Stimulated activated CD8-positive, alpha-beta memory T cell treated with anti-CD3 and anti-CD28 coated beads, Interleukin-4, amount 100 ng/mL, for 24 hours (primary cell): Measurements from ENCODE around the gene HMSD.

Experiments
- DNase-seq: peaks from one replicate; pipeline ENCODE4 v3.0.0-alpha.2; 2020; ENCODE audit warnings: low read depth

HMSD gene

DNA sequence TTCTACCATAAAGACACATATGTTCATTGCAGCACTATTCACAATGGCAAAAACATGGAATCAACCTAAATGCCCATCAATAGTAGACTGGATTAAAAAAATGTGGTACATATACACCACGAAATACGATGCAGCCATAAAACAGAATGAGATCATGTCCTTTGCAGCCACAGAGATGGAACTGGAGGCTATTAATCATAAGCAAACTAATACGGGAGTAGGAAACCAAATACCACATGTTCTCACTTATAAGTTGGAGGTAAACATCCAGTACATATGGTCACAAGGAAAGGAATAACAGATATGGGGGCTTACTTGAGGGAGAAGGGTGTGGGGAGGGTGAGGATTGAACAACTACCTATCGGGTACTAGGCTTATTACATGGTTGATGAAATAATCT is 7.7 kb downstream of the HMSD start:
- no peak for DNase-seq

DNA sequence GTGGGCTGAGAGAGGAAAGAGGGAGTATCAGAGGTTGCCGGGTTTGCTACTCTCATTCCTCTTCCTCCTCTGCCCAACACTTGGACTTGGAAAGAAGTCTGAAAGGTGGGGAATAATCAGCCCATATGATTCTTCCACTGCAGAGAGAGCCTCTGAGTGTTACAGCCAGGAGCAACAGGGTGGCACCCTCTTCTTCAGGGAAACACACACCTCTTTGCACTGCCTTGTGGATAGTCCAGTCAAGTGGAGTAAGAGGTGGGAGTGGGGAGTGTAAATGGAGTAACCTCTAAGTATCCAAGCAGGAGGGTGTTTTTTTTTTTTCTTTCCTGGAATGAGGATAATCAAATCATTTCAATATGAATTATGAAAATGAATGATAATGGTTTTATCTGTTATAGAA is 11.8 kb downstream of the HMSD start:
- DNase-seq, result no peak

DNA sequence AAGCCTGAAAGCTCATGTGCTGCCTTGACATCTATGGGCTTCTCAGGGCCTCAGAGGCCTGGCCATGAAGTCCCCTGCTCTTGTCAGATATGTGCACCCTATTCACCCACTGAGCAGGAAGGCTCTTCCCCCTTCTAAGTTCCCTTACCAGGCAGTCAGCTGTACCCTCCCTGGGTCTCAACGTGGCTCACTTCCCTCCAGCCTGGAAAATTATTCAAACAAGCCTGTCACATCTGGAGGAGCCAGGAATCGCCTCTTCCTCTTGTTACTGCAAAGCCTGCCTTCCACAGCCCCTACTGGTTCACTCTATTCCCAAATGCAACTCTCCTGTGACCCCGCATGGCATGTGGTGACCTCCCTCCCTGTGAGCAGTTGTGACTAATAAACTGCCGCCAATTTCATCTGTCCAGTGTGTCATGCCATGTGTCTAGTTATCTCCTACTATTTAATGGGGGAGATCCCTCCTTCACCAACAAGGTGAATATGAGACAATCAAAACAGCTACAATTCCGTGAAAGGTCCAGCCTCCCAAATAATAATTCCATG is 12.4 kb downstream of the HMSD start:
- DNase-seq, result no peak

- DNase-seq, result no peak
Measured at GRCh38 chr18:63962137-63962536, 13.0 kb downstream of the HMSD start.

DNA sequence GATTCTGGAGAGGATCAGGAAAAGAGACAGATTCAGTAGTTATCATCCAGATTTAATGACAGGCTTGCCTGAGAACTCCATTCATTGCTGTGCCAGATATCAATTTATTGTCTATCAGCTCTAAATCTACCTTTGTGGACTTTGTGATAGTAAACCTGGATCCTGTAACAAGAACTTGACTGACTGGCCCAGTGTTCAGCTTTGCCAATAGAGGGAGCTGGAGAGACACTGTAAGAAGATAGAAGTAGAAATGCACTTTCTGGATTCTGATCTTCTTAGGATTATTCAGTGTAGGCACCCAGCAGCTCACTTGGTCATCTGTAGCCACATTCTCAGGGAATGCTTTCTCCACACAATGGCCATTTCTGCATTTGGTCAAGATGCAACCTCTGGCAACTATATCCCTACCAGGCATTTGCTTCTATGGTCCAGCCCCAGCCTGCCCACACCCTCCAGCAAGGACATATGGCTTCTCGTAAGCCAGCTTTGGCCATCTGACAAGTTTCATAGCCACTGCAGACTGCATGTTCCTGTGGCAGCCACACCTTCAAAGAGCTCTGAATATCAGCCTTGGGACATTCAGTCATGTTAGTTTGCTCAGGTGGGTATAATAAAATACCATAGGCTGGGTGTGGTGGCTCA is 14.6 kb downstream of the HMSD start:
- no peak for DNase-seq

DNA sequence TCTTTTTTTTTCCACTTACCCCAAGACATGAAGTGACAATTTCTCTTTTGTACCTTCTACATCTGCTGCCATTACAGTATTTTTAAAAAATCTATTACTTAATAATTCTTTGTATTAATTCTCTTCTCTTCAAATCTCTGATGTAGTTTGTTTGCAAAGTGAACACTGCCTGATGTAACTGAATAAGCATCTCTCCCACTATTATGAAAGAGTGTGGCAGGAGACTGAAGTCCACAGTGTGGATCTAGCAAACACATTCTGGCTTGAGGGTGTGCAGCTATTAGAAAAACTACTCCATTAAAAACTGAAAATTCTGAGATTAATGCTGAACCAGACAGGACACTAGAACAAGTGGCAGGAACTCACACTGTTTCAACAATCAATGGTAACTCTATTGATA is 15.8 kb downstream of the HMSD start:
- DNase-seq, result no peak

GRCh38 chr18:63965716-63966330 is 16.7 kb downstream of the HMSD start:
- no peak for DNase-seq

DNA sequence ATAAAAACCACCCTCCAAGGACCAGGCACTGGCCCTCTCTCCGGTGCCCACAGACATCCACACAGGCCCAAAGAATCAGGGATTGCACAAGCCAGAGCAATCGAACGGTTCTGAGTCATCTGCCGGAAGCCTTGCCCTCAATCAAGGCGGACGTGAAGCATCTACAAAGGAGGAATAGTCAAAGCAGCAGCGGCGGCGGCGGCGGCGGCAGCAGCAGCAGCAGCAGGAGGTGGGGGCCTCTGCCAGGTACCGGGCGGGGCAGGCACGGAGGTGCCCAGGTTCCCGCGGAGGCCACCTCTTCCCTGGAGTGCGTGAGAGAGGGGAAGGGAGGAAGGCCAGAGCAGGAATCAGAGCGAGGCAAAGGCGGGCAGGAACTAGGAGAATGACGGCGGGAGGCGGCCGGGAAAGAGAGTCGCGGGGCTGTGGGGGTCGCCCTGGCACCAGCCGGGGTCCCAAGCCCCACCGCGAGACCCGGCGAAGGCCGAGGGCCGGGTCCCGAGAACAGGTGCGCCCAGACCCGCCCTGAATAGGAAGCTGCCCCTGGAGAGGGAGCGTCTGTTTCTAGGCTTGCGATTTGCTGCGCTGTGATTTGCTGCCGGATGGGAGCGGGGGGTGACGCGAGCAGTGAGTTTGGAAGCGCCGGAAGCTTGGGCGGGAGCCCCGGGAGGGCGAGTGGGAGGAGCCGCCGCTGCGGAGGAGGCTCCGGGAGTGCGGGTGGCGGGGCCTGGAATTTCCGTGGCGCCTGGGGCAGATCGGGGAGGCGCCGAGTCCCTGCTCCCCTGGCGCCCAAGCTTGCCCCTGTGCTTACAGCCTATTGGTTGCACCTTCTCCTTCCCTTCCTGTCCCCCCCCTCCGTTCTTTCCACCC is 21.1 kb downstream of the HMSD start, which contains the start of gene SERPINB8:
TSS of gene SERPINB8 (plus strand) at position 140 of the 867 bp plus-strand sequence. CDS start 8,228 bp downstream, outside the sequence.
- DNase-seq, result peak; percentile 58

GRCh38 chr18:63970809-63971205 is 21.7 kb downstream of the HMSD start:
- DNase-seq, result no peak

DNA sequence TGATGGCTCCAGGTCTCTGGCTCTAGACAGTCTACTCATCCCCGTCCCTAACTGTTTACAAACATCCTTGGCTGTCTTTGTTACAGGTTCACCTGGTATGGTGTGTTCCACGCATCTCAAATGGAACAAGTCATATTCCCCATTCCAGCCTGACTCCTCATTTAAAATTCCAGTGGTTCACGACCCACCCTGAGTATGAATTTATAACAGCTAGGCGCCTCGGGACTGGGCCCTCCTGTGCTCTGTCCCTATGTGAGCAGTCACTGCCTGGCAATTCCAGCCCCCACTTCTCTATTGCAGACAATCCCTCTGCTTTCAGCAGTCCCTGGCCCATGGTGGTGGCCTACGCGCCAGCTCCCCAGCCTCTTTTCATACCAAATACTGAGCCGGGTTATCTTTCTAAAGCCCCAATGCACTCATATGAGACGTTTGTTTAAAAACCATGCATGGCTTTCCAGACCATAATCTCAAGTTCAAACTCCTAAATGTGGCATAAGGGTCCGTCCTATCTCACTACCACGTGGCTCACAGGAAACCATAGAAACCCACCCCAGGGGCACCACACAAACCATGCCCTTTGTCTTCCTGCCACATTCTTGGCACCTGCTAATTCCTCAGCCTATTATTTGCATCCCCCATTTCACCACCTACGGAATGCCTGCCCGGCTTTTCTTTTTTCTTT is 22.4 kb downstream of the HMSD start:
- DNase-seq, result no peak

GRCh38 chr18:63972002-63972376 is 22.9 kb downstream of the HMSD start:
- no peak for DNase-seq

DNA sequence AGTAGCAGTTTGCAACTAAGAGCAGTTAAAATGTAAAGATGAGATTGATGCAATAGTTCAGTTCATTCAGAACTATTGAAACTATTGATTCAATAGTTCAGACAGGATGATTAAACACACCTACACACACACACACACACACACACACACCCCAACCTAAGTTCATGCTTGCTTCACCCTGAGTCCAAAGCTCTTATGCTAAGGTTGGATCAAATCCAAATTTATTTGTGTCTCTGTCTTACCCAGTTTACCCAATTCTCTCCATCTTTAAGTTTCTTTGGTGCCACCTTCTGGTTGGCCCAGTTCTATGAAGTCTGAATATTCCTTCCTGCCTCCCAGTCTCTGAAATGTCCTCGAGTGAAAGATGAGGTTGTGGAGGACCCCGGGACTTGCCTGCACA is 25.9 kb downstream of the HMSD start:
- DNase-seq, result no peak

DNA sequence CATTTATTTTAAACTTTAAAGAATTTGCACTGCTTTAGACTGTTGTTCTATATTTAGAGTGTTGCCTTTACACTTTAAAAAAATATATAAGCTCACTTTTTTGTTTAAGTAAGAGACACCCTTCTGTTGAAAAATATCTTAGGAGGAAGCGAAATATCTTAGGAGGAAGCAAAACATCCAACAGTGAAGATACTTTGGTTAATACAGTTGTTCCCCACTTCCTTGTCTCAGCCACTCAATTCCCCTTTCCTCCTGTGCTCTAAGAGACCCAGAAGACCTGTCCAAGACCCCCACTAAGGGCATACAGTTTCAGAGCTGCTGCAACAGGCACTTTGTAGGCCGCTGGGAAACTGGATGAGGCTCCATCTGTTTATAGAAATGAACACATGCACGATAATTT is 26.5 kb downstream of the HMSD start:
- DNase-seq, result no peak

GRCh38 chr18:63977040-63977439 is 27.9 kb downstream of the HMSD start:
- DNase-seq, result no peak

DNA sequence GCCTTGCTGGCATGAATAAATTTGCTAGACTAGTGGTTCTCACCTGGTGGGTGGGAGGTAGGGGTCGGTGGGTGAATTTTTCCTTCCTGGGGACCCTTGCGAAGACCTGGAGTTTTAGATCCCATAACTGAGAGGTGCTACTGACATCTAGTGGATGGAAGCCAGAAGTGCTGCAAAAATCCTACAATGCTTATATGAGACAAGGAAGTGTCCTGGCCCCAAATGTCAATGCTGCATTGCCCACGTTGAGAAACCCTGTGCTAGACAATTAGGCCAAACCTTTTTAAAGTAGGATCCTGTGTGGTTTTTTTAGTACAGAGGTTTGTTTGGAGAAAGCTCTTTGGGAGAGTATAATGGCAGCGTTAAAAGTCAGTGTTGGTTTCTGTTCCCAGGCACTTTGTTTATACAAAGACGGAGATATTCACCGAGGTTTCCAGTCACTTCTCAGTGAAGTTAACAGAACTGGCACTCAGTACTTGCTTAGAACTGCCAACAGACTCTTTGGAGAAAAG is 30.4 kb downstream of the HMSD start:
- DNase-seq, result no peak

- no peak for DNase-seq
Measured at GRCh38 chr18:63980027-63980426, 30.9 kb downstream of the HMSD start.

DNA sequence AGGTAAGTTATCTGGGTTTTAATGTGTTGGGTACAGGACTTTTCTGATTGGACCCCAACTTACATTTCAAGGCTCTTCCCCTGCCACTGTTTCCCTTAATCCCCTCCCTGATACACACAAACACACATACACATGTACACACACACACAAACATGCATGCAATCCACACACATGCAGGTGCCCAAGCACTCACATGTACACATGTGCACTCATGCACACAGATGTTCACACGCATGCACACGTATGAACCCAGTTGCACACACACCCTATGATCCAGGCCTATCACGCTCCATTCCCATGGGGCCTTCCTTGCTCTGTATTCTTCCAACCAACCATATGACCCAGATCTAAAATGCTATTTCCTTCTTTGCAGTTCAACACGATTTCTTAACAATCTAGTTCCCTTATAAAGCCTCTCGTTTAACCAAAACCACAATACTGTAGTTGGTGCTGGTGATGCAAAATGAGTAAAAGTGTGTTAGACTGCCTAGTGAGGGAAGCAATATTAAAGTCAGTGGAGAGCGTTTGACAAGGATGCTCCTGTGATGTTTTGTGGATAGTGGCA is 31.9 kb downstream of the HMSD start:
- no peak for DNase-seq

GRCh38 chr18:63981719-63982118 is 32.6 kb downstream of the HMSD start:
- no peak for DNase-seq

DNA sequence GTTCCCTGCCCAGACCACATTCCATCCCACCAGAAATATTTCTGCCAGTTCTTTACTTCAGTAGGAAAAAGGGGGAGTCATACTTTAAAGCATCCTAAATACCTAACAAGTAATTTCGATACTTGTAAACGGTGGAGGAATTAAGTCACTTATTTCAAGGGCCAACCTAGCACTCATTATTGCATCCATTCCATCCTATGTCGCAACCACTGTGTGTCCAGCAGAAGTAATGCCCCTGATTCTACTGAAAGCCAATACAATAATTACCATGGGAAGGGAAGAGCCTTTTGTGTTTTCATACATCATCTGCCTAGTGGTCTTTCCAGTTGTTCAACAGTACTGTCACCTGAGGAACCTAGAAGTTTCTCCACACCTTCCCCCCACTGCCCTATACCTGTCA is 33.3 kb downstream of the HMSD start:
- no peak for DNase-seq

GRCh38 chr18:63986885-63987284 is 37.8 kb downstream of the HMSD start:
- DNase-seq, result no peak

DNA sequence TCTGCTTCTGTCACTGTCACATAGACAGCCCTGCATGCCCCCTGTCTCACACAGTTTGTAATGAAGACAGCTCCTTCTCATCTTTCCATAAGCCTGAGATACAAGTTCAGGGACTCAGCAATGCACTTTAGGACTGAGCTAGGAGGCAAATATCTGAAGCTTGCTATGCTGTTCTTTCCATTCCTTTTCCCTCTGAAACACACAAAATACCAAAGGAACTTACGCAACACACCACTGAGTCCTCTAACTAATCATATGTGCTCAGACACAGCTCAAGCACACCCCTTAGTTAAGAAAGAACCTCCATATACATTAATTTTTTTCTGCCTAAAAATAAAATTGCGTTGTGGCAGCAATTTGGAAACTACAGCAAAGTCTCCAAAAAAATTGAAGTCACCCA is 38.6 kb downstream of the HMSD start:
- no peak for DNase-seq

GRCh38 chr18:63992751-63993150 is 43.6 kb downstream of the HMSD start:
- DNase-seq, result no peak
